Measurements from ENCODE around the gene URB2. TPM values are rescaled to one million over a fixed set of nuclear protein-coding genes. Genes with fewer than 3 reads are reported as not detected.
"Not testable (repeated sequence)": the region's sequence is repeated elsewhere in the genome, so short reads cannot be mapped to it uniquely, and the experiment has no call there.

Gene URB2
- total and polyA plus RNA-seq, 2 donors (not counting 3 experiments of a cell fraction or from before 2014, with no cell fraction given), result 4.7 to 12.4 TPM

- no peaks in the 10 kb centered on the region for H4K20me1 ChIP-seq (replicated peaks; ENCODE audit: control insufficient read depth, extremely low read depth, insufficient read depth, low read length)
- no peak overlapping the region for H3K27ac ChIP-seq (ENCODE audit: insufficient read depth, low read depth, low read length)
- dilution Hi-C loops (cut with MboI; ENCODE audit: extremely low pct_ligation_motif_present, low sequenced_read_pairs) (no loop called here), intact Hi-C loops (cut with micrococcal nuclease) (no loop called here)
- ChIA-PET POLR2A (no interaction called here), CTCF (no interaction called here)
- no TSS peak for BruUV-seq (replicated peaks)
- peaks cover 0 to 15% of the 10 kb centered on the region in 2 experiments for H3K36me3 ChIP-seq (ENCODE audit: control insufficient read depth in 2 of 2, extremely low read depth in 1 of 2, insufficient read depth in 2 of 2, low read length in 2 of 2)
- H3K9me1 ChIP-seq (replicated peaks; ENCODE audit: control insufficient read depth, extremely low read depth, insufficient read depth, low read length), result no peaks in the 10 kb centered on the region
- TF ChIP-seq FOS (IDR thresholded peaks at IDR 0.05; ENCODE audit: borderline replicate concordance, insufficient read depth, low read length) (no peak), POLR2AphosphoS5 (IDR thresholded peaks at IDR 0.05; ENCODE audit: insufficient read depth, low read depth, low read length) (no peak), POLR2A (IDR thresholded peaks at IDR 0.05; ENCODE audit: low read depth, low read length) (no peak), GATA2 (IDR thresholded peaks at IDR 0.05; ENCODE audit: insufficient read depth, insufficient read length, low read depth, low read length) (no peak), CTCF (IDR thresholded peaks at IDR 0.05; ENCODE audit: extremely low read depth in 1 of 2, insufficient read depth in 1 of 2, low read depth in 1 of 2, low read length in 2 of 2) (no peak), MAX (IDR thresholded peaks at IDR 0.05; ENCODE audit: insufficient read depth, insufficient read length) (no peak), EZH2 (IDR thresholded peaks at IDR 0.05; ENCODE audit: borderline replicate concordance, low read depth, low read length, severe bottlenecking) (no peak), MYC (IDR thresholded peaks at IDR 0.05; ENCODE audit: low read depth, low read length) (no peak), JUN (IDR thresholded peaks at IDR 0.05; ENCODE audit: borderline replicate concordance, insufficient read depth, insufficient read length, low read depth) (no peak)
- DNase-seq (ENCODE audit: low read depth, low spot score) (no peak), FAIRE-seq (no peak)
- no peaks in the 10 kb centered on the region for H3K9me3 ChIP-seq (replicated peaks; ENCODE audit: control insufficient read depth, insufficient read depth, low read length)
- H3K9ac ChIP-seq (replicated peaks; ENCODE audit: extremely low read depth, insufficient read depth, low read length), result no peak overlapping the region
- H2AFZ ChIP-seq (ENCODE audit: low read depth, low read length), result no peak overlapping the region
- H3K27me3 ChIP-seq (ENCODE audit: control insufficient read depth in 2 of 2, insufficient read depth in 2 of 2, low read length in 2 of 2), result no peaks in the 10 kb centered on the region
- H3K4me1 ChIP-seq (ENCODE audit: control insufficient read depth, extremely low read depth, insufficient read depth, low read length), result no peaks in the 10 kb centered on the region
- H3K79me2 ChIP-seq (ENCODE audit: control insufficient read depth, insufficient read depth, low read length), result peaks cover 12% of the 10 kb centered on the region
- no peak overlapping the region for H3K4me3 ChIP-seq (replicated peaks in 1 of 3; ENCODE audit: insufficient read depth in 1 of 3, low read depth in 1 of 3, low read length in 3 of 3)
- no peak overlapping the region for H3K4me2 ChIP-seq (ENCODE audit: insufficient read depth, low read length)
Measured at GRCh38 chr1:229594227-229595008, 31.6 kb upstream of the URB2 start.

- H3K4me3 ChIP-seq (replicated peaks in 1 of 3; ENCODE audit: insufficient read depth in 1 of 3, low read depth in 1 of 3, low read length in 3 of 3); H3K9me1 ChIP-seq (replicated peaks; ENCODE audit: control insufficient read depth, extremely low read depth, insufficient read depth, low read length); FAIRE-seq; dilution Hi-C loops (cut with MboI; ENCODE audit: extremely low pct_ligation_motif_present, low sequenced_read_pairs); H3K27ac ChIP-seq (ENCODE audit: insufficient read depth, low read depth, low read length); H3K9ac ChIP-seq (replicated peaks; ENCODE audit: extremely low read depth, insufficient read depth, low read length); BruUV-seq (replicated peaks); H3K4me1 ChIP-seq (ENCODE audit: control insufficient read depth, extremely low read depth, insufficient read depth, low read length); intact Hi-C loops (cut with micrococcal nuclease); POLR2A ChIA-PET; H3K27me3 ChIP-seq (ENCODE audit: control insufficient read depth in 2 of 2, insufficient read depth in 2 of 2, low read length in 2 of 2); H3K4me2 ChIP-seq (ENCODE audit: insufficient read depth, low read length); H4K20me1 ChIP-seq (replicated peaks; ENCODE audit: control insufficient read depth, extremely low read depth, insufficient read depth, low read length); H2AFZ ChIP-seq (ENCODE audit: low read depth, low read length); DNase-seq (ENCODE audit: low read depth, low spot score); H3K9me3 ChIP-seq (replicated peaks; ENCODE audit: control insufficient read depth, insufficient read depth, low read length): not testable (repeated sequence)
- H3K79me2 ChIP-seq (ENCODE audit: control insufficient read depth, insufficient read depth, low read length), result peaks cover 20% of the 10 kb centered on the region
- CTCF ChIA-PET, result interaction anchor here (0.7 to 1.4 kb wide), 3 partner anchors 12 to 39 kb away, joined by 3 to 5 read pairs (median 3); no protein-coding TSS in a partner anchor
- H3K36me3 ChIP-seq (ENCODE audit: control insufficient read depth in 2 of 2, extremely low read depth in 1 of 2, insufficient read depth in 2 of 2, low read length in 2 of 2), result peaks cover 0 to 15% of the 10 kb centered on the region in 2 experiments
Measured at GRCh38 chr1:229595876-229596275, 30.2 kb upstream of the URB2 start.

All from endothelial cell of umbilical vein (primary cell).